HG02973 (cell line): Measurements from ENCODE around the gene LIN28B.
"Not testable (repeated sequence)": the region's sequence is repeated elsewhere in the genome, so short reads cannot be mapped to it uniquely, and the experiment has no call there.

Source experiments
- ATAC-seq: cut with Tn5 transposase; IDR thresholded peaks from one replicate; pipeline ENCODE4 v1.9.1; 2021; ENCODE audit warnings: moderate library complexity; ENCODE audit not compliant: unreplicated experiment

Gene LIN28B

DNA sequence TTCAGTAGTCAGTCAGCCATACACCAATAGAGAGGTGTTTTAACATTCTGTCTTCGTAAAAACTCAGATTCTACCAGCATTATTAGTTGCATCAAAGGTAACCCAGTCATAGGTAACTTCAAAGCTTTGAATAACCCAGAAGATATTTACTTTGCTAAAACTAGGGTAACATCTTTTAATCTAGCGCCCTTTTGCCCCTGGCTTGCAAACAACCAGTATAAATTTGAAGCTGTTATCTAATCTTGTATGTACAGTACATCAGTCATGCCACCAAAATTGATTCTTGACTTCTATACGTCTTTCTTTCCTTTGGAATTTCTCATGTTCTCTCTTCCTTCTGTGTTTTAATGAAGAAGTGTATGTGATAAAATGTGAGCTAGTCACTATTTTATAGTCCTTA is 109.3 kb downstream of the LIN28B start:
- ATAC-seq = no peak

DNA sequence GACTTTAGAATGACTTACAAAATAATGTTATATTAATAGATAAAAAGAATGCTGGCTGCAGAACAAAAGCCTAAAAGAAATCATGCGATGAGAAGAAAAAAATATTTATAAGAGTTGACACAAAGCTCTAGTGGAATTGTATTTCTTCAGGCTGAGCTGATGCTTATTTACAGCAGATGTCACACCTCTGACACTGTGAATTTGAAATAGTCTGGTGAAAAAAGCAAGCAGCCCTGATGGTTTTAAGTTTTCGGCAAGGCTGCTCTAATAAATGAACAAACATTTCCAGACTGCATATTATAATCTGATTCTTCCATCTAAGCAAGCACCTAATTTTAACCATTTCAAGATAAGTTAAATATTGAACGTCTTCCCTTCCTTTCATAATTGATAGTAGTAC is 109.9 kb downstream of the LIN28B start:
- no peak for ATAC-seq

GRCh38 chr6:105067329-105067728 is 110.4 kb downstream of the LIN28B start:
- no peak for ATAC-seq

GRCh38 chr6:105068407-105068806 is 111.5 kb downstream of the LIN28B start:
- ATAC-seq = no peak

DNA sequence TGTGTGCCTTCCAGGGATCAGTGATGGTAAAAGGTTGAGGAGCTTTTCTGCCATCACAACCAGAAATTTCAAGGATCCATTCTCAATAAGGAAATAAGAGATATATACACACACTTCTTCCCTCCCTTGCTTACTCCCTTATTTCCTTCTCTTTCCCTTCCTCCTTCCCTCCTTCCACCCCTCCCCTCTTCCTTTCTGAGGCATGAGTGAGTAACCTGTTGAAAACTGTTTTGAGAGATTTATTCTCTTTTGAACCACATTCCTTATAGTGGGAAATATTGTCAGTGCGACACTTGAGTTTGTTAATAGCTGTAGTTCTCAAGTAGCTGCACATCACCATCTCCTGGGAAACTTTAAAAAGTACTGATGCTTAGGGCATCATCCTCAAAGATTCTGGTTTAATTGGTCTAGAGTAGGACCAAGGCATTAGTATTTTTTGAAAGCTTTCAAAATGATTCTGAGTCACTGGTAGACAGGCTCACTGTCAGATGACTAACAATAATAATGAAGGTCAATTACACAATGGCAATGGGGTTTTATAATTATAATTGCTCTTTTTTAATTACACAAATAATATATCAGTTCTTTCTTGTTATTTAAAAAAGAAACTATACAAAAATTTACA is 113.0 kb downstream of the LIN28B start:
- ATAC-seq = no peak

DNA sequence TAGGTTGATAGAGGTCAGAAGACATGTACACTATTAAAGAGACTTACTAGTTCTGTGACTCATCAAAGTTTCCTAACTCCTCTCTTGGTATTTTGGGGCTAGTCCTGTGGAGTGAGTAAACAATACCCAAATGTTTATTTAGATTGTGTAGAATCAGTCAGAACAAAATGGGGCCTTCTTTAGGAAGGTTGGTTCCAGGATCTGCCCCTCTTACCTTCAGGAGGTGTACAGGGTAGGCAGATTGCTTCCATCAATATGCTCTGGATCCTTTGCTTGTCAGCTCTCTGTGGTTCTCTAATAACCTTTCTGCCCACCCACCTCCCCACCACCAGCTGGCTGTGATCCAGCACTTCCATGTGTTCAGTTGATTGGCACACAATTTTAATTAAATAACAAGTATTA is 115.9 kb downstream of the LIN28B start:
- no peak for ATAC-seq

- no peak for ATAC-seq
These were observed 118.3 kb downstream of the LIN28B start for GRCh38 chr6:105075210-105075609.

- not testable (repeated sequence) for ATAC-seq
These were observed 119.5 kb downstream of the LIN28B start for GRCh38 chr6:105076418-105076817.

DNA sequence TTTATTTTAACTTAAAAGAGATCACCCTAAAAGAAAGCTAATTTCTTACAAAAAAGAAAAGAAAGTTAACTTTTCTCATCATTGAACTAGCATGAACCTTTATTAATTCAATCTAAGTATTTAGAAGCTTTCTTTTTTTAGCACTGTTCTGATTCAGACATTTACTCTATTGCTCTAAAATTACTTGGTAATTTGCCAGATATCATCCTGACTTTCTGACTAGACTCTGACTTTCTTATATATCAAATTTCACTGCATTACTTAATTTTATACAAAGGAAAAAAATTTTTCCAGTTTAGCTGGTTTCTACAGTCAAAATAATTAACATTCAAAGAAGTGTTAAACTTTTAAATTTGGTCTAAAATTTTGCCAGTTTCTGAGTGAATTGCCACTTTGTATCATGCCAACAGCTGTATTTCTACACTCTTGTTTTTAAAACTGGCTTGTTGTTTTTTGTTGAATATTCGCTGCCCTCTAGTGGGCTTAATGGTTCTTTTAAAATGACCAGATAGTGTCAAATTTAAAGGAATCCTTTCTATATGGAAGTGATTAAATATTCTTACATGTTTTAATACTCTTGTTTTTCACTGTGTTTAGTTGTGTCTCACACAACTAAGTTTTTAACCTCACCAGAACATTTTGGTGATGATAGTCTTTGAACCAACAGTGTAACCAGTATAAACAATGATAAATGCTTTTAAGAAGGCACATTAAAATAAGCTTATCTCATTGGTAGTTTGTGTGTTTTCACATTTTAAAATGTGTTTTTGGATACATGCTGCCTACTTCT is 120.9 kb downstream of the LIN28B start:
- no peak for ATAC-seq

- ATAC-seq = no peak
These were observed 121.4 kb downstream of the LIN28B start for GRCh38 chr6:105078386-105078708.

GRCh38 chr6:105080279-105080678 is 123.4 kb downstream of the LIN28B start:
- ATAC-seq = no peak

DNA sequence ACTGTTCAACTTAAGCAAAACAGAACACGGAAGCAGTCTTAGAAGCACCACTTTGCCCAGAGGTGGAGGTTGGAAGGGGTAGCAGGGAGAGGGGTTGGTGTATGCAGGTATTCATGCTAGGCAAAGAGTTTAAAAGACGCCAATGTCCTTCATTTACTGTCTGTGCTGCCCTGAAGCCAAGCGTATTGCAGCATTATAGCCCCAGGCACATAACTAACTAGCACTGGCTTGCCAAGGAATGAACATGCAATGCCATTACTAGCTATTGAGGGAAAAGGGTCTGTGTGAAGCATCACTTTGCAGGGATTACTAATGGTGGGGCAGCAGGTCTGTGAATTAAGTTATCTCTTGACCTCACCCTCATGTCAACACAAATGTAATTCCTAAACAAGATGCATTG is 124.8 kb downstream of the LIN28B start:
- not testable (repeated sequence) for ATAC-seq

DNA sequence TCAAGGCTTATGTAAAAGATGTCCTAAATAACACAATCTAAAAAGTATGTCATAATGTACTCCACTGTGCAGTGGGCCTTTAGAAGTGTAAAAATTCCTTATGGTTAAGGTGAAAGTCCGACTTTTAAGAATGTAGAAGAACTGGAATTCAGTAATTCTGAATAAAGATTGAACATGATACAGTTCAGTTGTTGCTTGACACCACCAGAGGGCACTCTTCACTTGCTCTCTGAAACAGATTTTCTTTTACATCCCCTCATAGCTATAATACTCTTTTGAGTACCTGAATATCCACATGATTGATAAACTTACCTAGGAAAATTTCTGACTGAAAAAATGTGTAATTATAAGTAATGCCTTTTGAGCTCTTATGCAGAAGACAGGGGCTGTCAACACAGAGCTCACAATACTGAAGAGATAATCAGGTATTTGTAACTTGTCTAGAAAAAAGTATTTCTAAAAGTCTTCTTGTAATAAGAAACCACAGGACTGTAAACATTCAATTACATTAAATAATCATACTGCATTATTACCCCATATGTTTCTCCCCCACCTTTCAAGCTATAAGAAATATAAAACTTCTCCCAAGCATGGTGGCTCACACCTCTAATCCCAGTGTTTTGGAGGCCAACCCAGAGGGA is 130.8 kb downstream of the LIN28B start:
- no peak for ATAC-seq

DNA sequence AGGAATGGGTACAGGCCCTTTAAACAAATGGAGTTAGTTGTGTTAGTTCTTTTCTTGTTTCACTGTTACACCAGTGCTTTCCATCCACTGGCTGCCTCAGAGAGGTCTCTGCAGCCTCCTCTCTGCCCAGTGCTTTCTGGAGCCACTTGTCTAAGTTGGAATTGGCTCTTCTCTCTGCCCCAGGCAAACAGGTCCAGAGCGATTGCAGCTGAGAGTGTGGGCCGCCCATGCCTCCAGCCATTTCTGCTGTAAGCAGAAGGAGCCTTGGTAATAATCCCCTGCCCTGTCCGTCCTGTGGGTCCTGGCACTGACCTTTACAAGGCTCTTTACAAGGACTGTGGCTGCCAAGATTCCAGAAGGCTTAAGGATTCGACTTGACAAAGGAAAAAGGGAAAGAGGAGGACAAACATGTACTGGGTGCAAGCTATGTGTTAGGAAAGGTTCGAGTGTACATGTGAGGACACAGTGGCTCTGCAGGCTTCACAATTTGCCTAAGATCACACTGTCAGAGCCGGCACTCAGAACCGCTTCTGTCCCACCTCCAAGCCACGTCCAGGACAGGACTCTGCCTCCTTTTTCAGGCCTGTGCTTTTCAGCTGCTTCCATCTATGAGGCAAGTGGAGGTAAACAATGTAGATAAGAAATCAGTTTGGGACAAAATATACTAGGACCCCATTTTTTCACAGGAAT is 134.4 kb downstream of the LIN28B start:
- no peak for ATAC-seq

GRCh38 chr6:105094133-105094640 is 137.3 kb downstream of the LIN28B start:
- ATAC-seq = no peak

GRCh38 chr6:105095139-105095538 is 138.2 kb downstream of the LIN28B start:
- ATAC-seq = no peak

GRCh38 chr6:105097288-105097687 is 140.4 kb downstream of the LIN28B start:
- ATAC-seq = no peak

DNA sequence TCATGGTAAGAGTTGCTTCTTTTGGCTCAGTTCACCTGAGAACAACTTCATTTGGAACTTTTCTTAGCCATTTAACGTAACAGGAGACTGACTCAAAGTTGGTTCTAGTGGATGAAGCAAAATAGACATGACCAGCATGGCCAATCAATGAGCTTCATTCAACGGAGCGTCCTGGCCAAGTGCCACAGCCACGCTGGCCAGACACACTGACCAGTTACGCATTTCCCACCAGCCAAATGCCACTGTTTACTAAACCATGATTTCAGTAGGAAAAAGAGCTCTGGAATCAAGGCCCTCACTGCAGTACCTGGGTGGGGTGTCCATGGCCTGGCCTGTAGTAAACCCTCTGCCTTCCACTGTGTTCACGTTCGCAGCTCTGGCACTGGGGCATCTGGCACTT is 142.5 kb downstream of the LIN28B start:
- ATAC-seq = no peak

DNA sequence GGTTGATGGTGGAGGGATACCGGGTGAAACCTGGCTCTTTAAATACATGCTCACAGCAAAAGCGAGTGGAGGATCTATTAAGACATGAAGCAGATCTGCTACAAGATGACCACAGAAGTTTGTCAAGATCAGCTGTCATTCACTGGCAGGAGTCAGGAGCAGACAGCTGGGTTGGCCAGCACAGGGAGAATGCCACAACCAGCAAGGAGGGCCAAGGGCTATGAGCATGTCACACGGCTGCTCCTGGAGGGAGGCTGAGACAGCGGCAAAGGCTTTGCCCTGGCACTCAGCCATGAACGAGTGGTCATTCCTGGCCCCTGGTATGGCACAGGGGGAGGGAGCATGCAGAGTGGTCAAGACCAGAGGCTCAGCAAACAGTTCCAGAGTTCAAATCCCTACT is 145.3 kb downstream of the LIN28B start:
- no peak for ATAC-seq

- ATAC-seq = no peak
These were observed 148.2 kb downstream of the LIN28B start for GRCh38 chr6:105105094-105105493.

- no peak for ATAC-seq
These were observed 149.4 kb downstream of the LIN28B start for GRCh38 chr6:105106260-105106659.
